ENCODE measurements around the gene LOX. TPM values are rescaled to one million over a fixed set of nuclear protein-coding genes. Genes with fewer than 3 reads are reported as not detected.

LOX gene
- polyA plus RNA-seq, 1 donor from 2014 or later = 0.52 TPM

DNA sequence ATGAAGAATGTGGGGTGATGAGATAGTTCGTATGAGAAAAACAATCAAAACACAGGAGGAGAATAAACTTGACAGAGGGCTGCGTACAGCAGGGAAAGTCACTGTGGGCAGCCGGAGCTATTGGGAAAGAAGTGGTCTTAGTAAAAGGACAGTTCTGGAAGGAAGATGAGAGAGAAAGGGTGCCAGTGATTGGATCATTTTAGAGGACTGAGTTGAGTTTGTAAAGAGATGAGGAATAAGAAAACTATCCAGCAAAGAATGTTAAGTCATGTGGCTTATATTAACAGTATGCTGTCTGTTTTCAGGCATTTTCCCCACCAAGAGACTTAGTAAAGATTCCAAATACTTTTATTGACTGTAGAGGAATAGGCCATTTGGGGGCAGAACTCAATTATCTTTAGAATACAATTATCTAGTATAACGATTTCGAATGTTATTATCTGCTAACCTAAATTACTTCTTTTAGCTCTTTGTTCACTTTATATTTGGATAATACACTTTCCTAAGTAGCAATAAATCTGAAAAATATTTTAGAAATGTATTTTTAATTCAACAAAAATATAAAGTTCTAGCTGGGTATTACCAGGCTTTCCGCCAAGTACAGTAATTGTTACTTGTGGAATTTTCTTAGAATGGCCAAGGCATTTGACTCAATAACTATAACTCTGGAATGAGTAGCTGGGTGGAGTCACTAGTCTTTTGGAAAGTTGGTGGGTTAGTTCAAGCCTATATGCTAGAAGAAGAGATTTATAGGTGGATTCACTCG lies 15.5 kb upstream of the LOX start:
- TF ChIP-seq, protein P1, sequence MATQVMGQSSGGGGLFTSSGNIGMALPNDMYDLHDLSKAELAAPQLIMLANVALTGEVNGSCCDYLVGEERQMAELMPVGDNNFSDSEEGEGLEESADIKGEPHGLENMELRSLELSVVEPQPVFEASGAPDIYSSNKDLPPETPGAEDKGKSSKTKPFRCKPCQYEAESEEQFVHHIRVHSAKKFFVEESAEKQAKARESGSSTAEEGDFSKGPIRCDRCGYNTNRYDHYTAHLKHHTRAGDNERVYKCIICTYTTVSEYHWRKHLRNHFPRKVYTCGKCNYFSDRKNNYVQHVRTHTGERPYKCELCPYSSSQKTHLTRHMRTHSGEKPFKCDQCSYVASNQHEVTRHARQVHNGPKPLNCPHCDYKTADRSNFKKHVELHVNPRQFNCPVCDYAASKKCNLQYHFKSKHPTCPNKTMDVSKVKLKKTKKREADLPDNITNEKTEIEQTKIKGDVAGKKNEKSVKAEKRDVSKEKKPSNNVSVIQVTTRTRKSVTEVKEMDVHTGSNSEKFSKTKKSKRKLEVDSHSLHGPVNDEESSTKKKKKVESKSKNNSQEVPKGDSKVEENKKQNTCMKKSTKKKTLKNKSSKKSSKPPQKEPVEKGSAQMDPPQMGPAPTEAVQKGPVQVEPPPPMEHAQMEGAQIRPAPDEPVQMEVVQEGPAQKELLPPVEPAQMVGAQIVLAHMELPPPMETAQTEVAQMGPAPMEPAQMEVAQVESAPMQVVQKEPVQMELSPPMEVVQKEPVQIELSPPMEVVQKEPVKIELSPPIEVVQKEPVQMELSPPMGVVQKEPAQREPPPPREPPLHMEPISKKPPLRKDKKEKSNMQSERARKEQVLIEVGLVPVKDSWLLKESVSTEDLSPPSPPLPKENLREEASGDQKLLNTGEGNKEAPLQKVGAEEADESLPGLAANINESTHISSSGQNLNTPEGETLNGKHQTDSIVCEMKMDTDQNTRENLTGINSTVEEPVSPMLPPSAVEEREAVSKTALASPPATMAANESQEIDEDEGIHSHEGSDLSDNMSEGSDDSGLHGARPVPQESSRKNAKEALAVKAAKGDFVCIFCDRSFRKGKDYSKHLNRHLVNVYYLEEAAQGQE (IDR thresholded peaks at IDR 0.05; ENCODE audit: borderline replicate concordance) = no peak
- Histone ChIP-seq H3K4me3 (ENCODE audit: low read length) (no peak overlapping the region), H2AFZ (ENCODE audit: low read depth, low read length) (no peak overlapping the region), H3K9me3 (ENCODE audit: low read length) (no peaks in the 10 kb centered on the region), H3K27ac (ENCODE audit: low read length) (no peak overlapping the region), H3K4me2 (ENCODE audit: low read length) (no peak overlapping the region), H3F3A (ENCODE audit: insufficient read depth, low read length, poor library complexity, severe bottlenecking) (no peaks in the 10 kb centered on the region), H3K36me3 (ENCODE audit: insufficient read depth, low read length) (no peaks in the 10 kb centered on the region), H3K79me2 (replicated peaks; ENCODE audit: insufficient read depth, low read length) (no peaks in the 10 kb centered on the region), H3K9ac (ENCODE audit: low read length) (no peak overlapping the region), H4K20me1 (ENCODE audit: insufficient read depth) (no peaks in the 10 kb centered on the region), H3K9me2 (ENCODE audit: insufficient read depth, low read length) (no peaks in the 10 kb centered on the region), H3K27me3 (ENCODE audit: insufficient read depth, low read depth, low read length) (no peaks in the 10 kb centered on the region)

DNA sequence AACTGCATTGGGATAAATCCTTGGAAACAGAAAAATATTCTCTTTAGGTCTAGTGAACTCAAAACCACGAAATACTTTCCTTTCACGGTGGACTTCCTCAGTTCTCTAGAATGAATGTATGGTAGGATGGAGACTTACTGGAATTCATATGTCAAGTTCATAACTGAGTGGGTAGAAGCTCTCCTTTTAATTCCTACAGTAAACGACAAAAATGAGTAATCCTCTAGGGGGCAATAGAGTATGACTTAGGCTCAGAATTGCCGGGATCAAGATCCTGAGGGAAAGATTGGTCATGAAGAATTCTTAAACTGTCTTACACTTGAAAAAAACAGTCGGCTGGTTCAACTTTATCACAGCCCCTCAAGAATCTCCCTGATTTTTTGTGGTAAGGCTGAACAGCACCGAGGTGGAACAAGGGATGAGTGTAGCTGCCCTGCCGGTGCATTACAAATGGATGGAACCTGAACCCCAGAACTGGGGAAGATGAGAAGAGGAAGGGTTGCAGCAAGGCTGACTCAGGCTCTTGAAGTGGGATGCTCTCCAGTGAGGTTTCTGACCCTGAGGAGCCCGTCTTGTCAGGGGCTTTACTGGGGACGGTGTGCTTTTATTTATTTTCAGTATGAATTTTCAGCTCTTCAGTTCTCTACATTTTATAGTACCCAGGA lies 14.0 kb upstream of the LOX start:
- H3K4me3 ChIP-seq (ENCODE audit: low read length) = no peak overlapping the region
- H3K9me3 ChIP-seq (ENCODE audit: low read length) = no peaks in the 10 kb centered on the region
- no peak overlapping the region for H3K4me2 ChIP-seq (ENCODE audit: low read length)
- no peaks in the 10 kb centered on the region for H3K27me3 ChIP-seq (ENCODE audit: insufficient read depth, low read depth, low read length)
- no peak overlapping the region for H2AFZ ChIP-seq (ENCODE audit: low read depth, low read length)
- H3F3A ChIP-seq (ENCODE audit: insufficient read depth, low read length, poor library complexity, severe bottlenecking) = no peaks in the 10 kb centered on the region
- no peaks in the 10 kb centered on the region for H3K9me2 ChIP-seq (ENCODE audit: insufficient read depth, low read length)
- H3K27ac ChIP-seq (ENCODE audit: low read length) = no peak overlapping the region
- no peak overlapping the region for H3K9ac ChIP-seq (ENCODE audit: low read length)
- H3K36me3 ChIP-seq (ENCODE audit: insufficient read depth, low read length) = no peaks in the 10 kb centered on the region
- H3K79me2 ChIP-seq (replicated peaks; ENCODE audit: insufficient read depth, low read length) = no peaks in the 10 kb centered on the region
- no peaks in the 10 kb centered on the region for H4K20me1 ChIP-seq (ENCODE audit: insufficient read depth)
- TF ChIP-seq EZH2 (IDR thresholded peaks at IDR 0.05; ENCODE audit: borderline replicate concordance, insufficient read depth, low read length, poor library complexity, severe bottlenecking) = no peak
- no peak for TF ChIP-seq POLR2AphosphoS5 (IDR thresholded peaks at IDR 0.05)
- TF ChIP-seq, protein P1 (IDR thresholded peaks at IDR 0.05; ENCODE audit: borderline replicate concordance) = no peak
- no peak for TF ChIP-seq MXI1 (conservative IDR thresholded peaks at IDR 0.05; ENCODE audit: poor library complexity, severe bottlenecking)
- no peak for TF ChIP-seq SMC3 (conservative IDR thresholded peaks at IDR 0.05; ENCODE audit: poor library complexity)
- TF ChIP-seq EP300 (conservative IDR thresholded peaks at IDR 0.05; ENCODE audit: poor library complexity, severe bottlenecking) = no peak
- TF ChIP-seq TAF1 (IDR thresholded peaks at IDR 0.05; ENCODE audit: low read depth) = no peak
- TF ChIP-seq, protein P2, sequence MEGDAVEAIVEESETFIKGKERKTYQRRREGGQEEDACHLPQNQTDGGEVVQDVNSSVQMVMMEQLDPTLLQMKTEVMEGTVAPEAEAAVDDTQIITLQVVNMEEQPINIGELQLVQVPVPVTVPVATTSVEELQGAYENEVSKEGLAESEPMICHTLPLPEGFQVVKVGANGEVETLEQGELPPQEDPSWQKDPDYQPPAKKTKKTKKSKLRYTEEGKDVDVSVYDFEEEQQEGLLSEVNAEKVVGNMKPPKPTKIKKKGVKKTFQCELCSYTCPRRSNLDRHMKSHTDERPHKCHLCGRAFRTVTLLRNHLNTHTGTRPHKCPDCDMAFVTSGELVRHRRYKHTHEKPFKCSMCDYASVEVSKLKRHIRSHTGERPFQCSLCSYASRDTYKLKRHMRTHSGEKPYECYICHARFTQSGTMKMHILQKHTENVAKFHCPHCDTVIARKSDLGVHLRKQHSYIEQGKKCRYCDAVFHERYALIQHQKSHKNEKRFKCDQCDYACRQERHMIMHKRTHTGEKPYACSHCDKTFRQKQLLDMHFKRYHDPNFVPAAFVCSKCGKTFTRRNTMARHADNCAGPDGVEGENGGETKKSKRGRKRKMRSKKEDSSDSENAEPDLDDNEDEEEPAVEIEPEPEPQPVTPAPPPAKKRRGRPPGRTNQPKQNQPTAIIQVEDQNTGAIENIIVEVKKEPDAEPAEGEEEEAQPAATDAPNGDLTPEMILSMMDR (IDR thresholded peaks at IDR 0.05; ENCODE audit: poor library complexity, severe bottlenecking) = no peak
- TF ChIP-seq RAD21 (conservative IDR thresholded peaks at IDR 0.05) = no peak

Measured in neural cell (in vitro differentiated cells).